Uterus (tissue), 2 donors: Measurements from ENCODE around the gene DNAH1.

ENCODE experiments used
- POLR2A ChIP-seq, 2 donors: fragments of 450-650 bp; IDR thresholded peaks; one replicate each; pipeline ENCODE4 v1.6.1; 2016; ENCODE audit warnings: antibody characterized with exemption in 2 of 2, mild to moderate bottlenecking in 1 of 2, moderate library complexity in 1 of 2
- TF ChIP-seq, protein P1 (sequence below), 4 experiments: fragments of 200-600 bp in 2 of 4; fragments of 450-650 bp in 2 of 4; sonication (generic) in 2 of 4; IDR thresholded peaks; one replicate each; pipeline ENCODE4 v1.5.1; 2016 to 2019; ENCODE audit warnings: antibody characterized with exemption in 4 of 4, mild to moderate bottlenecking in 2 of 4, moderate library complexity in 1 of 4

DNA sequence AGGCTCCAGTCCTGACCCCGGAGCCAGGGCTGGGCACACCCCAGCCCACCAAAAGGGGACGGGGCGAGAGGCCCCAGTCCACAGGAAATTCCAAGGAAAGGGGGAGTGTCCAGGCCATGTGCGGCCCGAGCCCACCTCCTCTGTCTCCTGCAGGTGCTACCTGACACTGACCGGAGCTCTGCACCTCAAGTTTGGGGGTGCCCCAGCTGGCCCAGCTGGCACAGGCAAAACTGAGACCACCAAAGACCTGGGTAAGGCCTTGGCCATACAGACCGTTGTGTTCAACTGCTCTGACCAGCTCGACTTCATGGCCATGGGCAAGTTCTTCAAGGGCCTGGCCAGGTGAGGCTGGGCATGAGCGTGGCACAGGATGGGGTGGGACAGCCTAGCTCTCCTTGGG lies 44.9 kb downstream of the DNAH1 start:
- TF ChIP-seq, protein P1, sequence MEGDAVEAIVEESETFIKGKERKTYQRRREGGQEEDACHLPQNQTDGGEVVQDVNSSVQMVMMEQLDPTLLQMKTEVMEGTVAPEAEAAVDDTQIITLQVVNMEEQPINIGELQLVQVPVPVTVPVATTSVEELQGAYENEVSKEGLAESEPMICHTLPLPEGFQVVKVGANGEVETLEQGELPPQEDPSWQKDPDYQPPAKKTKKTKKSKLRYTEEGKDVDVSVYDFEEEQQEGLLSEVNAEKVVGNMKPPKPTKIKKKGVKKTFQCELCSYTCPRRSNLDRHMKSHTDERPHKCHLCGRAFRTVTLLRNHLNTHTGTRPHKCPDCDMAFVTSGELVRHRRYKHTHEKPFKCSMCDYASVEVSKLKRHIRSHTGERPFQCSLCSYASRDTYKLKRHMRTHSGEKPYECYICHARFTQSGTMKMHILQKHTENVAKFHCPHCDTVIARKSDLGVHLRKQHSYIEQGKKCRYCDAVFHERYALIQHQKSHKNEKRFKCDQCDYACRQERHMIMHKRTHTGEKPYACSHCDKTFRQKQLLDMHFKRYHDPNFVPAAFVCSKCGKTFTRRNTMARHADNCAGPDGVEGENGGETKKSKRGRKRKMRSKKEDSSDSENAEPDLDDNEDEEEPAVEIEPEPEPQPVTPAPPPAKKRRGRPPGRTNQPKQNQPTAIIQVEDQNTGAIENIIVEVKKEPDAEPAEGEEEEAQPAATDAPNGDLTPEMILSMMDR (IDR thresholded peaks at IDR 0.05) = no peak
- no peak for TF ChIP-seq POLR2A (IDR thresholded peaks at IDR 0.05)
